ENCODE data around the gene WT1.

WT1 gene

GRCh38 chr11:32341620-32342613 lies 93.4 kb downstream of the WT1 start:
- no peak for DNase-seq (ENCODE audit: low read depth, low spot score)
- H3K27ac ChIP-seq, result no peak overlapping the region

- no peak overlapping the region for H3K27ac ChIP-seq
- DNase-seq (ENCODE audit: low read depth, low spot score), result no peak
These were observed 95.2 kb downstream of the WT1 start for GRCh38 chr11:32340181-32340580.

Measured in epithelial cell of prostate (primary cell).